ENCODE data around the gene ZNF774. TPM values are rescaled to one million over a fixed set of nuclear protein-coding genes. Genes with fewer than 3 reads are reported as not detected.

Gene ZNF774
- total RNA-seq, 1 donor from 2014 or later = 6.2 TPM

DNA sequence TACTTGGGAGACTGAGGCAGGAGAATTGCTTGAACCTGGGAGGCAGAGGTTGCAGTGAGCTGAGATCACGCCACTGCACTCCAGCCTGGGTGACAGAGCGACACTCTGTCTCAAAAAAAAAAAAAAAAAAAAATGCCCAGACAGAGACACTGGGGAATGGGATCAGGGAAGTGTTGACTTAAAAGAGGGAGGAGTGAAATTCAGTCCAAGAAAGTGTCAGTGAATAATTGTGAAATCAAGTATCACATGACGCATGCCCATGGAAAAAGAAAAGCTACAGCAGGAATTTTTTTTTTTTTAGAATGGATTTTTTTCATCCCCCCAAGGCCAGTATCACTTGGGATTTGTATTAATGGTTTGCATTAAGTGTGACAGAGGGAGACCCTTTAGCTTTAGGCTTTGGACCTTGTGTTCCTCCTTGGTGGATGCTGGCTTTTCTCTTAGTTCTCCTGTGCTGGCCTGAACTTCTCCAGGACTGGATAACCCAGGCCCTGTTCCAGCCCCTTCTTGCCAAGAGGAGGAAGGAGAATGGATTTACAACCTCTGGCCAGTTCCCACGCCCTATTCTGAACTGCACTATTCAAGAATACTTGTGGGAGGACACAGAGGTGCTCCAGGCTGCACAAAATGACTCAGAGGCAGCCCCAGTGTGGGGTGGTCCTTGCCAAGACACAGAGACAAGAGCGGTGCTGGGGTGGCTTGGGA is 36.7 kb upstream of the ZNF774 start:
- no peak overlapping the region for H3K27ac Mint-ChIP-seq (ENCODE audit: unreplicated experiment)
- no peak for DNase-seq (ENCODE audit: low read depth, low spot score)

DNA sequence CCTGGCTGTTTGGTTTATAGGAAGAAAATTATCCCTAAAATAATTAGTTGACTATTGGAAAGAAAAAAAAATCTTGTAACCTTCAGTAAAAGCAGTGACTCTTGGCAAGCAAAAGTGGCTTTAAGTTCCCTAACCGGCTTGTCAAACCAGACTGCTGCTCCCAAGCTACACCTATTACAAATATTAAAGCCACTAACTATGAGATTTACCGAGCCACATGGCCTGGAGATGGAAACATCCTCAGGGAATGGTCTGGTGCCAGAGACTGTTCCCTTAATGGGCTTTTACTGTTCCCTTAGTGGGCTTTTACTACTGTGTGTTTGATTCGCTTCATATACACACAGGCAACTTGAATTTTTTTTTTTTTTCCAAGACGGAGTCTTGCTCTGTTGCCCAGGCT is 35.9 kb upstream of the ZNF774 start:
- H3K9me3 Mint-ChIP-seq = no peaks in the 10 kb centered on the region
- no peak overlapping the region for H3K27ac Mint-ChIP-seq (ENCODE audit: unreplicated experiment)
- H3K4me3 Mint-ChIP-seq = no peak overlapping the region
- TF ChIP-seq, protein P1, sequence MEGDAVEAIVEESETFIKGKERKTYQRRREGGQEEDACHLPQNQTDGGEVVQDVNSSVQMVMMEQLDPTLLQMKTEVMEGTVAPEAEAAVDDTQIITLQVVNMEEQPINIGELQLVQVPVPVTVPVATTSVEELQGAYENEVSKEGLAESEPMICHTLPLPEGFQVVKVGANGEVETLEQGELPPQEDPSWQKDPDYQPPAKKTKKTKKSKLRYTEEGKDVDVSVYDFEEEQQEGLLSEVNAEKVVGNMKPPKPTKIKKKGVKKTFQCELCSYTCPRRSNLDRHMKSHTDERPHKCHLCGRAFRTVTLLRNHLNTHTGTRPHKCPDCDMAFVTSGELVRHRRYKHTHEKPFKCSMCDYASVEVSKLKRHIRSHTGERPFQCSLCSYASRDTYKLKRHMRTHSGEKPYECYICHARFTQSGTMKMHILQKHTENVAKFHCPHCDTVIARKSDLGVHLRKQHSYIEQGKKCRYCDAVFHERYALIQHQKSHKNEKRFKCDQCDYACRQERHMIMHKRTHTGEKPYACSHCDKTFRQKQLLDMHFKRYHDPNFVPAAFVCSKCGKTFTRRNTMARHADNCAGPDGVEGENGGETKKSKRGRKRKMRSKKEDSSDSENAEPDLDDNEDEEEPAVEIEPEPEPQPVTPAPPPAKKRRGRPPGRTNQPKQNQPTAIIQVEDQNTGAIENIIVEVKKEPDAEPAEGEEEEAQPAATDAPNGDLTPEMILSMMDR (conservative IDR thresholded peaks at IDR 0.05) = no peak
- peaks cover 13% of the 10 kb centered on the region for H3K4me1 Mint-ChIP-seq
- H3K36me3 Mint-ChIP-seq (ENCODE audit: low read depth) = no peaks in the 10 kb centered on the region
- peaks cover 3% of the 10 kb centered on the region for H3K27me3 Mint-ChIP-seq (ENCODE audit: low read depth)
- no peak for DNase-seq (ENCODE audit: low read depth, low spot score)

More for the DNA sequence above, 36.7 kb upstream of the ZNF774 start:
- Mint-ChIP-seq H3K9me3 (no peaks in the 10 kb centered on the region), H3K4me1 (peaks cover 11% of the 10 kb centered on the region), H3K4me3 (no peak overlapping the region), H3K36me3 (ENCODE audit: low read depth) (no peaks in the 10 kb centered on the region), H3K27me3 (ENCODE audit: low read depth) (peaks cover 3% of the 10 kb centered on the region)
- TF ChIP-seq, protein P1 (conservative IDR thresholded peaks at IDR 0.05) = no peak

DNA sequence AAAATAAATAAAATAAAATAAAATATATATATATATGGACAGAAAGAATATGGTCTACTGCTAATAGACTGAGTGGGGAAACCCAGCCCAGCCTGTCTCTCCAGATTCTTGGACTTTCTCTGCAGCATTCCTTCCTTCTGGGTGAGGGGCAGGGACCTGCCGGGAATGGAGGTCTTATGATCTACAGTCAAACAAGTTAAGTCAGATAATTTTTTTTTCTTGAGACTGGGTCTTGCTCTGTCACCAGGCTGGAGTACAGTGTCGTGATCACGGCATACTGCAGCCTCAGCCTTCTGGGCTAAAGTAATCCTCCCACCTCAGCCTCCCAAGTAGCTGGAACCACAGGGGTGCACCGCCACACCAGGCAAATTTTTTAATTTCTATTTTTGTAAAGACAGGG is 33.5 kb upstream of the ZNF774 start:
- DNase-seq (ENCODE audit: low read depth, low spot score) = no peak
- no peaks in the 10 kb centered on the region for H3K9me3 Mint-ChIP-seq
- H3K36me3 Mint-ChIP-seq (ENCODE audit: low read depth) = no peaks in the 10 kb centered on the region
- H3K27ac Mint-ChIP-seq (ENCODE audit: unreplicated experiment) = no peak overlapping the region
- H3K4me1 Mint-ChIP-seq = peaks cover 13% of the 10 kb centered on the region
- TF ChIP-seq, protein P1 (conservative IDR thresholded peaks at IDR 0.05) = no peak
- no peaks in the 10 kb centered on the region for H3K27me3 Mint-ChIP-seq (ENCODE audit: low read depth)
- H3K4me3 Mint-ChIP-seq = no peak overlapping the region

DNA sequence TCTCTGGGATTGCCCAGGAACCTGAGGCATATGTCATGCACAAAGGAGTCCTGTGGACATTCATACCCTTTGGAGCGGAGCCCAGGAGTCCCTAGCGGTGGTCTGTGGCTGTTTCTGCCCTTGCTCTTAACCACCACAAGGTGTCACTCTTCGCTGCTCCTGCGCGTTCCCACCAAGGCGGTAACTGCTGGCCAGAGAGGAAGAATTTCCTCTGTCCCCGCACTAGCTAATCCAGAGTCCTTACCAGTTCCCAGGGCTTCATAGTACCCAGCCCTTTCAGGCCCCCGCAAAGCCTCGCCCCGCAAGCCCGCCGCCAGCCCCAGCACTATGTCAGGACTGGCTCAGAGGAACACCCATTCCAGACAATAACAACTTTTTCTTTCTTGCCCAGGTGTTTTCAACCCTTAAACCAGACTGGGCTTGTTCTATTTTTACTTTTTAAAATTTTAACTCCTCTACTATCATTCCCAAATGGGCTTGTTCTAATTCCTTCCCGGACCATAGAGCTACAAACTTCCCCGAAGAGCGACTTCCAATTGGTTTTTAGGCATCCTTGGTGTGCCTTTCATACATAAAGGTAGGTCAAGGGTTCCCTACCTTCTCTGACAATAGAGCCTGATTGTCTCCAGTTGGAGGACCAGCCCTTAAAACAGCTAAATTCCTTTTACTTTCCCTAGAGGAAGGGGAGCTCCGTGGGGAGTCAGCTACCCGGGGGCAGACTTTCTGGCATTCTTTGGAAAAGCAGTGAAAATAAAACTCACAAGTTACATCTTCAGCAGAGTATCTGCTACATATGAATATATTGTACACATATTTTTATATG is 31.8 kb upstream of the ZNF774 start:
- Mint-ChIP-seq H3K9me3 (no peaks in the 10 kb centered on the region), H3K27me3 (ENCODE audit: low read depth) (no peaks in the 10 kb centered on the region), H3K4me3 (no peak overlapping the region), H3K4me1 (peaks cover 13% of the 10 kb centered on the region), H3K36me3 (ENCODE audit: low read depth) (no peaks in the 10 kb centered on the region), H3K27ac (ENCODE audit: unreplicated experiment) (no peak overlapping the region)
- peak; percentile 68 for DNase-seq (ENCODE audit: low read depth, low spot score)
- TF ChIP-seq, protein P1 (conservative IDR thresholded peaks at IDR 0.05) = peak; percentile 99

DNA sequence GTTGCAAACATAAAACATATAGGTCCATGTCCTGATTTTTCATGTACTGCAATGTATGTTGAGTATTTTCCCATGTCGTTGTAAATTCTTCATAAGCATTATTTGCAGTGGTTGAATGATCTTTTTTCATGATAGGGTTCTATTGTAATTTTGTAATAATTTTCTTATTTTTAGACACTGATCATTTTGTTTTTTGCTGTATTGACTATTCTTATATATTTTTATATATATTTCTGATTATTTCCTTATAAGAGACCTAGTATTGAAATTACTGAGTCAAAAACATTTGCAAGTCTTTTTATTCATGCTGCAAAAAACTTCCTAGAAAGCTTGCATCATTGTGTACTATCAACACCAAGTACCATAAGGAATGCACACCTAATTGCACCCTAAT is 31.2 kb upstream of the ZNF774 start:
- TF ChIP-seq, protein P1 (conservative IDR thresholded peaks at IDR 0.05) = no peak
- H3K4me1 Mint-ChIP-seq = peaks cover 9% of the 10 kb centered on the region
- no peak overlapping the region for H3K4me3 Mint-ChIP-seq
- no peaks in the 10 kb centered on the region for H3K27me3 Mint-ChIP-seq (ENCODE audit: low read depth)
- no peaks in the 10 kb centered on the region for H3K36me3 Mint-ChIP-seq (ENCODE audit: low read depth)
- no peaks in the 10 kb centered on the region for H3K9me3 Mint-ChIP-seq
- H3K27ac Mint-ChIP-seq (ENCODE audit: unreplicated experiment) = no peak overlapping the region
- DNase-seq (ENCODE audit: low read depth, low spot score) = no peak

Data from neural crest cell (in vitro differentiated cells).